HepG2 (cell line): ENCODE data around the gene PRSS36. TPM values are rescaled to one million over a fixed set of nuclear protein-coding genes. Genes with fewer than 3 reads are reported as not detected.

Experiments used
- ELF3 ChIP-seq: IDR thresholded peaks from 2 replicates; pipeline ENCODE4 v1.6.1; 2016; ENCODE audit warnings: missing genetic modification reagents, missing compliant biosample characterization
- ERF ChIP-seq: IDR thresholded peaks from 2 replicates; pipeline ENCODE4 v1.6.1; 2018; ENCODE audit warnings: missing biosample characterization, missing genetic modification reagents
- ETV6 ChIP-seq: sonication (generic); formaldehyde crosslinking; conservative IDR thresholded peaks from 2 replicates; pipeline ENCODE4 v1.4.0; 2020; ENCODE audit warnings: missing genetic modification reagents
- HBP1 ChIP-seq: IDR thresholded peaks from 2 replicates; pipeline ENCODE4 v1.6.1; 2016; ENCODE audit warnings: low read depth, control low read depth
- JUN ChIP-seq: sonication (generic); formaldehyde crosslinking; IDR thresholded peaks from 2 replicates; pipeline ENCODE4 v1.4.0; 2020; ENCODE audit warnings: mild to moderate bottlenecking, missing genetic modification reagents
- JUND ChIP-seq: sonication (generic); formaldehyde crosslinking; IDR thresholded peaks from 2 replicates; pipeline ENCODE4 v1.8.0; 2022; ENCODE audit warnings: mild to moderate bottlenecking, missing genetic modification reagents
- MAFG ChIP-seq: sonication (generic); formaldehyde crosslinking; IDR thresholded peaks from 2 replicates; pipeline ENCODE4 v1.5.1; 2020; ENCODE audit warnings: mild to moderate bottlenecking, missing genetic modification reagents
- MLXIP ChIP-seq: sonication (generic); formaldehyde crosslinking; IDR thresholded peaks from 2 replicates; pipeline ENCODE4 v1.9.0; 2021; ENCODE audit warnings: missing genetic modification reagents, borderline replicate concordance
- NFIB ChIP-seq: sonication (generic); formaldehyde crosslinking; IDR thresholded peaks from 2 replicates; pipeline ENCODE4 v1.9.0; 2021; ENCODE audit warnings: missing genetic modification reagents, mild to moderate bottlenecking, borderline replicate concordance
- PHF8 ChIP-seq: sonication (generic); formaldehyde crosslinking; IDR thresholded peaks from 2 replicates; pipeline ENCODE4 v1.5.0; 2020; ENCODE audit warnings: missing genetic modification reagents
- PRDM15 ChIP-seq: sonication (generic); formaldehyde crosslinking; IDR thresholded peaks from 2 replicates; pipeline ENCODE4 v1.4.0; 2020; ENCODE audit warnings: missing genetic modification reagents
- RNF2 ChIP-seq: fragments of 450-650 bp; conservative IDR thresholded peaks from 2 replicates; pipeline ENCODE4 v1.6.1; 2016; ENCODE audit warnings: low read depth
- XRCC5 ChIP-seq: fragments of 200-400 bp; formaldehyde crosslinking; optimal IDR thresholded peaks from 2 replicates; pipeline ENCODE3; 2017; ENCODE audit warnings: mild to moderate bottlenecking, low read length
- ZMAT3 ChIP-seq: sonication (generic); formaldehyde crosslinking; conservative IDR thresholded peaks from 2 replicates; pipeline ENCODE4 v1.7.0; 2021; ENCODE audit warnings: missing genetic modification reagents
- ZNF230 ChIP-seq: sonication (generic); formaldehyde crosslinking; IDR thresholded peaks from 2 replicates; pipeline ENCODE4 v1.4.0; 2020; ENCODE audit warnings: mild to moderate bottlenecking, missing genetic modification reagents
- ZNF451 ChIP-seq: sonication (generic); formaldehyde crosslinking; IDR thresholded peaks from 2 replicates; pipeline ENCODE4 v1.5.0; 2020; ENCODE audit warnings: mild to moderate bottlenecking, missing genetic modification reagents
- ZNF629 ChIP-seq: sonication (generic); formaldehyde crosslinking; conservative IDR thresholded peaks from 2 replicates; pipeline ENCODE4 v1.5.0; 2020; ENCODE audit warnings: missing genetic modification reagents
- ZNF644 ChIP-seq: IDR thresholded peaks from 2 replicates; pipeline ENCODE4 v1.6.1; 2016; ENCODE audit warnings: low read depth
- ZNF709 ChIP-seq: sonication (generic); formaldehyde crosslinking; IDR thresholded peaks from 2 replicates; pipeline ENCODE4 v1.5.0; 2020; ENCODE audit warnings: mild to moderate bottlenecking, missing genetic modification reagents
- ZNF768 ChIP-seq: sonication (generic); formaldehyde crosslinking; IDR thresholded peaks from 2 replicates; pipeline ENCODE4 v1.4.0; 2020; ENCODE audit warnings: missing genetic modification reagents
- ZNF770 ChIP-seq: sonication (generic); formaldehyde crosslinking; IDR thresholded peaks from 2 replicates; pipeline ENCODE4 v1.5.0; 2020; ENCODE audit warnings: mild to moderate bottlenecking, missing genetic modification reagents
- polyA plus RNA-seq, 8 experiments: library from polyadenylated mRNA; depleted of rRNA in 3 of 8; stranded (reverse) in 7 of 8; unstranded in 1 of 8; fragments of >200 nt; fragmentation: Illumina TruSeq in 4 of 8; extraction: Trizol in 4 of 8; gene quantifications; 2 replicates each; pipeline versions ENCODE4 v1.2.1 to v1.2.3, GENCODE V29; 2011 to 2016; ENCODE audit warnings: low read depth in 4 of 8, missing spikeins in 1 of 8, mixed read lengths in 1 of 8; ENCODE audit not compliant: insufficient read depth in 1 of 8
- total RNA-seq, 5 experiments: library from RNA; depleted of rRNA; stranded (reverse); fragments of >200 nt; fragmentation: Illumina TruSeq; extraction: Trizol; gene quantifications; 2 replicates each; pipeline ENCODE4 v1.2.3, GENCODE V29; 2016; ENCODE audit warnings: low read depth in 1 of 5

PRSS36 gene
- total and polyA plus RNA-seq, 2 of the 13 experiments (the other 11 are each of a cell fraction or from before 2014, with no cell fraction given): 1.5 to 2.1 TPM

DNA sequence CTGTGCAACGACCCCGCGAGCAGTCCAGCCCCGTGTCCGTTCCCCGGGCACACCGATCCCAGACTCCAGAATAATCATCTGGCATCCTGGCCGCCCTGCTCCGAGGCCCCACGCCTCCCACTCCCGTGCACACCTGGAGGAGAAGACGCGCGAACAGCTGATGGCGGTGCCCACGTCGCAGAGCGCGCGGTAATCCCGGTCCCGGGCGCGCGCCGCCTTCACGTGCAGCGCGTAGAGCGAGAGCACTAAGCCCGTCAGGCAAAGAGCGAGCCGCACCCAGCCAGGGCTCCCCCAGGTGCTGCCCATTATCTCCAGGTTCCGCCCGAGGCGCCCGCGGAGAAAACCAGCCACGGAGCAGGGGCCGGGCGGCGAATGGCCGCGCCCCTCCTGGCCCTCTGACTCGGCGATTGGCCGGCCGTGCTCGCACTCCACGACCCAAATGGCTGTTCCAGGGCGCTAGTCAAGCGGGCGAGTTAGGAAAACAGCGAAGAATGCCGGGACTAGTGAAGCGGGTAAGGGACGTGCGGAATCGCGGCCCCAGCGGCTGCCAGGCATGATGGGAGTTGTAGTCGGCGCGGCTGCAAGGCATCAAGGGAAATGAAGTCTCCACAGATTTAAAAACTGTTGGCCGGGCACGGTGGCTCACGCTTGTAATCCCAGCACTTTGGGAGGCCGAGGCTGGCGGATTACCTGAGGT is 55.3 kb downstream of the PRSS36 start, which contains the start of gene VKORC1 (continued):
- TF ChIP-seq ZNF770 (CRISPR knock-in tag): peak; percentile 86
- no peak for TF ChIP-seq JUN (CRISPR knock-in tag)
- no peak; the same call in 1 of the 2 replicates for TF ChIP-seq ZNF709 (CRISPR knock-in tag)
- TF ChIP-seq HBP1 (CRISPR knock-in tag): no peak
- TF ChIP-seq ZNF230 (CRISPR knock-in tag): 0 out of 2 replicates have a peak, but pooled peaks have one; percentile 18
- TF ChIP-seq ZNF644 (CRISPR knock-in tag): no peak
- no peak for TF ChIP-seq RNF2
- TF ChIP-seq ZNF768 (CRISPR knock-in tag): peak; percentile 74; the same call in 1 of the 2 replicates
- peak; percentile 32; the same call in 1 of the 2 replicates for TF ChIP-seq JUND (CRISPR knock-in tag)
- TF ChIP-seq PRDM15: peak; percentile 68
- peak; percentile 88 for TF ChIP-seq ERF (CRISPR knock-in tag)
- no peak for TF ChIP-seq NFIB (CRISPR knock-in tag)
- peak; percentile 95; the same call in 1 of the 2 replicates for TF ChIP-seq ZNF451 (CRISPR knock-in tag)
- TF ChIP-seq MAFG (CRISPR knock-in tag): no peak
- TF ChIP-seq MLXIP (CRISPR knock-in tag): 0 out of 2 replicates have a peak, but pooled peaks have one; percentile 71
- no peak; the same call in 1 of the 2 replicates for TF ChIP-seq ZNF629 (CRISPR knock-in tag)
- TF ChIP-seq XRCC5: peak; percentile 75
- TF ChIP-seq ZMAT3 (CRISPR knock-in tag): peak; percentile 80; the same call in 1 of the 2 replicates
- peak; percentile 33; the same call in 1 of the 2 replicates for TF ChIP-seq ETV6 (CRISPR knock-in tag)
- peak; percentile 88 for TF ChIP-seq PHF8
- TF ChIP-seq ELF3 (CRISPR knock-in tag): peak; percentile 68
